K562 (cell line): ENCODE results near the gene ELP1. TPM values are rescaled to one million over a fixed set of nuclear protein-coding genes. Genes with fewer than 3 reads are reported as not detected.

Experiments used
- ARID1B ChIP-seq: fragments of 450-650 bp; IDR thresholded peaks from 2 replicates; pipeline ENCODE4 v1.6.1; 2016; ENCODE audit warnings: antibody characterized with exemption, mild to moderate bottlenecking, inconsistent platforms
- BMI1 ChIP-seq: fragments of 150-350 bp; IDR thresholded peaks from 2 replicates; pipeline ENCODE4 v1.6.1; 2014; ENCODE audit warnings: low read length
- CAMTA2 ChIP-seq: fragments of 250-450 bp; sonication (Bioruptor Pico); conservative IDR thresholded peaks from 2 replicates; pipeline ENCODE4 v1.5.1; 2022
- CREB3L1 ChIP-seq: fragments of 450-650 bp; IDR thresholded peaks from 2 replicates; pipeline ENCODE4 v1.6.1; 2014; ENCODE audit warnings: low read depth, mild to moderate bottlenecking, moderate library complexity, borderline replicate concordance
- DEAF1 ChIP-seq: fragments of 450-650 bp; formaldehyde crosslinking; IDR thresholded peaks from 2 replicates; pipeline ENCODE4 v1.4.0; 2020; ENCODE audit warnings: mild to moderate bottlenecking, moderate library complexity
- E2F1 ChIP-seq: sonication (generic); formaldehyde crosslinking; IDR thresholded peaks from 2 replicates; pipeline ENCODE4 v1.8.1; 2023; ENCODE audit warnings: mild to moderate bottlenecking, missing genetic modification reagents, moderate library complexity
- EHMT2 ChIP-seq: fragments of 450-650 bp; IDR thresholded peaks from 2 replicates; pipeline ENCODE4 v1.6.1; 2018; ENCODE audit warnings: antibody characterized with exemption
- GTF2B ChIP-seq: IDR thresholded peaks from 2 replicates; pipeline ENCODE4 v1.6.1; 2011; ENCODE audit not compliant: insufficient read length; ENCODE audit errors: extremely low read depth
- IRF9 ChIP-seq: fragments of 450-650 bp; IDR thresholded peaks from 2 replicates; pipeline ENCODE4 v1.6.1; 2016; ENCODE audit warnings: missing biosample characterization, missing genetic modification characterization
- MCM3 ChIP-seq: fragments of 450-650 bp; IDR thresholded peaks from 2 replicates; pipeline ENCODE4 v1.6.1; 2016
- MEF2A ChIP-seq: IDR thresholded peaks from 2 replicates; pipeline ENCODE4 v1.6.1; 2011; ENCODE audit warnings: low read depth, mild to moderate bottlenecking, low read length, moderate library complexity; ENCODE audit not compliant: control insufficient read depth
- NFXL1 ChIP-seq: fragments of 450-650 bp; formaldehyde crosslinking; IDR thresholded peaks from 2 replicates; pipeline ENCODE4 v1.4.0; 2021; ENCODE audit warnings: mild to moderate bottlenecking
- PURB ChIP-seq: sonication (generic); formaldehyde crosslinking; IDR thresholded peaks from 2 replicates; pipeline ENCODE4 v1.9.0; 2021; ENCODE audit warnings: low read depth, mild to moderate bottlenecking, missing genetic modification reagents
- STAT5B ChIP-seq: fragments of 250-450 bp; sonication (Bioruptor Pico); IDR thresholded peaks from 2 replicates; pipeline ENCODE4 v1.8.0; 2021; ENCODE audit warnings: mild to moderate bottlenecking, inconsistent platforms
- YBX1 ChIP-seq: fragments of 450-650 bp; IDR thresholded peaks from 2 replicates; pipeline ENCODE4 v1.7.1; 2016; ENCODE audit warnings: mild to moderate bottlenecking
- ZBTB2 ChIP-seq: fragments of 450-650 bp; IDR thresholded peaks from 2 replicates; pipeline ENCODE4 v1.6.1; 2016; ENCODE audit warnings: antibody characterized with exemption
- ZBTB26 ChIP-seq: fragments of 450-650 bp; formaldehyde crosslinking; IDR thresholded peaks from 2 replicates; pipeline ENCODE4 v1.4.0; 2022; ENCODE audit warnings: missing genetic modification characterization
- ZBTB7A ChIP-seq: IDR thresholded peaks from 2 replicates; pipeline ENCODE4 v1.6.1; 2011; ENCODE audit warnings: low read depth, mild to moderate bottlenecking, low read length, moderate library complexity, borderline replicate concordance; ENCODE audit not compliant: control insufficient read depth
- ZNF133 ChIP-seq: fragments of 250-450 bp; sonication (Bioruptor Pico); IDR thresholded peaks from 2 replicates; pipeline ENCODE4 v1.4.0; 2020; ENCODE audit warnings: mild to moderate bottlenecking
- ZNF384 ChIP-seq: IDR thresholded peaks from 2 replicates; pipeline ENCODE4 v1.6.1; 2012; ENCODE audit warnings: low read depth, low read length, improper control_type of control experiment
- ZNF75A ChIP-seq: fragments of 450-650 bp; formaldehyde crosslinking; IDR thresholded peaks from 2 replicates; pipeline ENCODE4 v1.4.0; 2020; ENCODE audit warnings: mild to moderate bottlenecking
- ZNF77 ChIP-seq: fragments of 250-450 bp; sonication (Bioruptor Pico); IDR thresholded peaks from 2 replicates; pipeline ENCODE4 v1.5.0; 2020
- polyA plus RNA-seq, 8 experiments: library from polyadenylated mRNA; depleted of rRNA in 4 of 8; stranded (reverse) in 5 of 8; unstranded in 3 of 8; fragments of >200 nt; fragmentation: Nextera tagmentation in 2 of 8; fragmentation: Illumina TruSeq in 1 of 8; extraction: Ambion mirVana in 2 of 8; extraction: Trizol in 1 of 8; gene quantifications; 2 replicates each; pipeline versions ENCODE4 v1.2.1 to v1.2.3, GENCODE V29; 2011 to 2014; ENCODE audit warnings: inconsistent platforms in 1 of 8, missing spikeins in 1 of 8
- total RNA-seq, 7 experiments: library from RNA; depleted of rRNA in 6 of 7; stranded (reverse); fragments of >200 nt in 6 of 7; fragmentation: Illumina TruSeq in 2 of 7; extraction: Trizol in 2 of 7; gene quantifications; 2 replicates each; pipeline versions ENCODE4 v1.2.1 to v1.2.3, GENCODE V29; 2011 to 2021; ENCODE audit warnings: low replicate concordance in 1 of 7

ELP1 gene
- total and polyA plus RNA-seq, 9 of the 15 experiments (the other 6 are each of a cell fraction or from before 2014, with no cell fraction given): 17.0 to 48.6 (median 39.7) TPM

GRCh38 chr9:108934323-108934893, 484 bp upstream of the ELP1 start, which contains the start of gene ABITRAM (continued):
- TF ChIP-seq EHMT2: no peak
- peak; percentile 79; the same call in 1 of the 2 replicates for TF ChIP-seq BMI1
- TF ChIP-seq ZBTB26: no peak
- TF ChIP-seq MEF2A: no peak
- no peak for TF ChIP-seq STAT5B
- no peak for TF ChIP-seq PURB (CRISPR knock-in tag)
- no peak for TF ChIP-seq ZNF75A (CRISPR knock-in tag)
- TF ChIP-seq GTF2B: no peak
- TF ChIP-seq ZNF133 (CRISPR knock-in tag): no peak
- TF ChIP-seq IRF9: no peak
- no peak for TF ChIP-seq ZNF77 (CRISPR knock-in tag)
- no peak for TF ChIP-seq DEAF1
- no peak for TF ChIP-seq ARID1B
- TF ChIP-seq CAMTA2 (CRISPR knock-in tag): no peak
- no peak for TF ChIP-seq E2F1 (CRISPR knock-in tag)
- TF ChIP-seq YBX1: no peak
- TF ChIP-seq ZBTB2: no peak
- no peak for TF ChIP-seq MCM3
- no peak for TF ChIP-seq NFXL1 (CRISPR knock-in tag)
- TF ChIP-seq ZBTB7A: peak; percentile 41; the same call in 1 of the 2 replicates
- TF ChIP-seq CREB3L1: no peak
- TF ChIP-seq ZNF384: no peak
